Measurements from ENCODE around the gene NRIP2.

NRIP2 gene

DNA sequence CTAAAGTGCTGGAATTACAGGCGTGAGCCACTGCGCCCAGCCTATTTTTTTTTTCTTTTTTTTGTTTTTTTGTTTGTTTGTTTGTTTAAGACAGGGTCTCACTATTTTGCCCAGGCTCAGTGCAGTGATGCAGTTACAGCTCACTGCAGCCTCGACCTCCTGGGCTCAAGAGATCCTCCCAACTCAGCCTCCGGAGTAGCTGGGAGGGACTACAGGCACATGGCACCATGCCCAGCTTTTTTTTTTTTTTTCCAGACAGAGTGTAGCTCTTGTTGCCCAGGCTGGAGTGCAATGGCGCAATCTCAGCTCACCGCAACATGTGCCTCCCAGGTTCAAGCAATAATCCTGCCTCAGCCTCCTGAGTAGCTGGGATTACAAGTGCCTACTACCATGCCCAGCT is 28.1 kb downstream of the NRIP2 start:
- no peak for DNase-seq (ENCODE audit: low spot score)

DNA sequence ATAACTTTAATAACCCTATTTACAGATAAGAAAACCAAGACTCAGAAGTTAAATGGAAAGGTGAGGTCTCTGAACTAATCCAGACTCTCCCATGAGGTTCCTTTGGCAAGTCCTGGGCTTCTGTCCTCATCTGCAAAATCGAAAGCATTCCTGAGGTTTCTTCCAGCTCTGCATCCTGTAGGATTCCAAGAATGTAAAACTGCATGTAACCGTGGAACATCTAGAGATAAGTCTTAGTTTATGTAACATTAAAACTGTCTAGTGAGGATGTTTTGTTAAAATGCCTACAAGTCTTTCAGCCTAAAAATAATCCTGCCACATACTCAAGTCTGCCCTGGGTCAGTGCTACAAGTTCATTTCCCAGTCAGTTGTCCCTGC is 29.7 kb downstream of the NRIP2 start:
- DNase-seq (ENCODE audit: low spot score) = no peak

DNA sequence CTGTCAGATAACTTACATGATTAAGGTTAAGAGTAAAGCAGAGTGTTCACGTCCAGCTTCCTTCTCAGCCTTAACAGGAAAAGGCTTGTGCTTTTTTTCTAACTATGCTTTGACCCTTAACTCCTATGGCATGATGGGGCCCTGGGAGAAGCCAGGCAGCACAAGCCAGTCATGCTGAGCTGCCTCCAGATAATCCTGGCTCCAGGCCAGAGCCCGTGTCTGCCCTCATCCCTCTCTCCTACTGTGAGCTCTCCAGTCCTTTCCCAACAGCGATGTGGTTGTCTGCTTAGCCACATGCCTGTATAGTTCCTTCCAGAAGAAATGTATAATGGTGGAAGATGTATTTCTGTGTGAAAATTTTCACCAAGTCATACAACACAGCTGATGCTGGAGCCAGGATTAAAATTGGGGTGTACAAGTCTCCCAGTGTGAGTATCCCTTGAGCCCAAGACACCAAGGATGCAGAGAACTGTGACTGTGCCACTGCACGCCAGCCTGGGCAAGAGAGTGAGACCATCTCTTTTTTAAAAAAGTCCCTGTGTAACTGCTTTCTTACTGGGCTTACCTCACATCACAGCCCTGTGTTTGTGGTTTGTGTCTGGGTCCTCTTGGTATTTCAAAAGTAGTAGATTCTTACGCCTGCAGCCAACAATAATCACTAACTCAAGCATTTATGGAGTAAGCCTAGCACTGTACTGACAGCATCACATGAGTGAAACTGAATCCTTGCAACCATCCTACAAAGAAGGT is 30.3 kb downstream of the NRIP2 start:
- DNase-seq (ENCODE audit: low spot score) = no peak

DNA sequence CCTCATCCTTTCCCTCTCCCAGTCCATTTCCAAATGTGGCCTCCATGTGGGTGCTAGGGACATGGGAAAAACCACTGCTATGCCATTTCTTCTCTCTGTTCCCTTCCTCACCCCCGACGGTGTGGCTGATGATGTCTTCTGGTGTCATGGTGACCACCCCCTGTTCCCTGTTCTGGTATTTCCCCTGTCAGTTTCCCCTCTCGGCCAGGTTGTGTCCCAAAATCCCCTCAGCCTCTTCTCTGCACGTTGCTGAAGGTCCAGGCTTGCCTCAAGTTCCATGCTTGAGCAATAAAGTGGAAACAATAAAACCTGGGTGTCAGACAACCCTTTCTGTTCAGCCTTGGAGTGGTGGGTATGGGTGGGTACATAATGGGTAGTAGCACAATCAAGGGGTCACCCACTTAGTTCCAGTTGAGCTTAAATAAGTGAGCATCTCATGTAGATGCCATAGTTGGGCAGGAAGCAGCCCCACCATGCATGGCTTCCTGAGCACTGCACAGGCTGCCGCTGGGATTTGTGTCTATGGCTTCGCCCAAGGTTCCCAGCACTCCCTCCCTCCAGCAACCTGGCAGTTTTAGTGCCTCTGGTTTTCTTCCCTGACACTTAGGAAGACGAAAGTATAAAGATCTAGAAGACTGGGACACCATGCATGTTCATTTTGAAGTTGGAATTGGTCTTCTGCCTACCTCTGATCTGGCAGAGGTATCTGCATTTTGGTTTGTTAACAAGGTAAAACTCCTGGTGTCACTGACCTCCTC is 31.0 kb downstream of the NRIP2 start:
- no peak for DNase-seq (ENCODE audit: low spot score)

DNA sequence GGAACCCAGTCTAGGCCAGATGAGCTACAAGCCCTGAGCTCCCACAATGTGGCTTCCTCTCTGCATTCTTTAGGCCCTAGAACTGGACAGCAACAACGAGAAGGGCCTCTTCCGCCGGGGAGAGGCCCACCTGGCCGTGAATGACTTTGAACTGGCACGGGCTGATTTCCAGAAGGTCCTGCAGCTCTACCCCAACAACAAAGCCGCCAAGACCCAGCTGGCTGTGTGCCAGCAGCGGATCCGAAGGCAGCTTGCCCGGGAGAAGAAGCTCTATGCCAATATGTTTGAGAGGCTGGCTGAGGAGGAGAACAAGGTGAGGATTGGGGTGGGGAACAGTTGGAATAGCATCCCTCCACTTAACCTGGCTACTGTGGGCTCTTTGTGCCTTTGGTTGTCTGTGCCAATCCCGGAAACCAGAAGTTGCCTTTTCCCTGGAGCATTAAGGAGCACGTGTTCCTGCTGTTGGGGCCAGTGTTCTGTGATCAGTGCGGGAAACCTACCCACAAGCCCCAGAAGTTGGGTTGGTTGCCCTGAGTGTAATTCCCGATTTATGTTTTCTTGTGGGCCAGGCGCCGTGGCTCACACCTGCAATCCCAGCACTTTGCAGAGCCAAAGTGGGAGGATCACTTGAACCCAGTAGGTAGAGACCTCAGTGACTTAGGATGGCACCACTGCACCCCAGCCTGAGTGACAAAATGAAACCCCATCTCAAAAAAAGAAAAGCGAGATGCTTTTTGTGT is 33.6 kb downstream of the NRIP2 start:
- no peak for DNase-seq (ENCODE audit: low spot score)

DNA sequence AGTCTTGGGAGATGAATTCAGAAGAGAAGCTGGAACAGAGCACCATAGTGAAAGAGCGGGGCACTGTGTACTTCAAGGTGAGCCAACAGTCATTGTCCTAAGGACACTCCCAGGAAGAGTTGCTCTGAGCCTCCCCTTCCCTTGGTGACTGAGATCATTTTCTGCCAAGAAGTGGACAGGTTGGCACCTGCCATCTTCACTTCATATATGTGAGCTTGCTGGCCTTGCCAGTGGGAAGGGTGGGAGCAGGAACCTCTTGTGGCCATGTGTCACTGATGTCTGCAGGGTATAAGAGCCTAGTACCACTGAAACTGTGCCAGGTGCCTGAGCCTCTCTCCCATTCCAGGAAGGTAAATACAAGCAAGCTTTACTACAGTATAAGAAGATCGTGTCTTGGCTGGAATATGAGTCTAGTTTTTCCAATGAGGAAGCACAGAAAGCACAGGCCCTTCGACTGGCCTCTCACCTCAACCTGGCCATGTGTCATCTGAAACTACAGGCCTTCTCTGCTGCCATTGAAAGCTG is 34.7 kb downstream of the NRIP2 start:
- no peak for DNase-seq (ENCODE audit: low spot score)

DNA sequence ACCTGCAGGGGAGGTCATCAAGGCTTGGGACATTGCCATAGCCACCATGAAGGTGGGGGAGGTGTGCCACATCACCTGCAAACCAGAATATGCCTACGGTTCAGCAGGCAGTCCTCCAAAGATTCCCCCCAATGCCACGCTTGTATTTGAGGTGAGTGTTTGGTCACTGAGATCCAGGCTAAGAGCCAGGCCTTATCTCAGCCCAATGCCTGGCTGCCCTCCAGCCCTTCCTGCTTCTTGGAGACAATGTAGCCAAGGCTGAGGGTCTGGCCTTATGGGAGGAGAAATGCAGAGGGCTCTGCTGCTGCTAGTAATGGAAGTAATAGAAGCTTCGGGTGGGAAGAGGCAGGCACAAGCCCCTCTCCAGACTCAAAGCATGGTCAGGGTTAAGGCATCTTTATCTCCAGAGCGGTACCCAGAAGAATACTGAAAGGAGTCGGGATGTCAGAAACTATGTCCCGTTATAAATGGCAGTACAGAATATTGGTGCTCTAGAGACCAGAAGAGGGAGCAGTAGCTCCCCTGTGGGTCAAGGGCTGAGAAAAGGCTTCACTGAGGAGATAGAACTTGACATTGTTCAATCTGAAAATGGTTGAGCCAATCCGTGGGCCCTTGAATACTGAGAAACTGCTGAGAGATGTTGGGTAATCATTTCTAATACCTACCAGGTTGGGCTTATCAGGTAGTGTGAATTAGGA is 37.0 kb downstream of the NRIP2 start:
- DNase-seq (ENCODE audit: low spot score) = no peak

DNA sequence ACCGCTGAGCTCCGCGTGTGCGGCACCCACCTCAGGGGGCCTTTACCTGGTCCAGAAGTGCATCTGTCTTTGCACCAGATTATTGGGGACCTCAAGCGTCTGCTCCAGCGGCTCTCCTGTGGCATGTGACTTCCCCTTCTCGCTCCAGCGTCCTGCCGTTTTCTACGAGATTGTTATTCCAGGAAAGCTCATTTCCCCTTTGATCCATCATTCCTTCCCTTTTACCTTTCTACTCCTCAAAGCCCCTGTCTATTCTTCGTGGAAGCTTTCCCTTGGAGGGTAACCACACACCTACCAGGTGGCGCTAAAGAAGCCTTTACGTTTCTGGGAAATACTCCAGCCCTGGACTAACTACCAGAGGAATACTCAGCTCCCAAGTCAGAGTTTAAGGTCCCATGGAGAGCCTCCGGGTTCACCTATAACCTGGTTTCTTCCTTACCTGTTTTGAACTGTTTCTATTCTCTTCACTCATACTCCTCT is 38.6 kb downstream of the NRIP2 start:
- no peak for DNase-seq (ENCODE audit: low spot score)

DNA sequence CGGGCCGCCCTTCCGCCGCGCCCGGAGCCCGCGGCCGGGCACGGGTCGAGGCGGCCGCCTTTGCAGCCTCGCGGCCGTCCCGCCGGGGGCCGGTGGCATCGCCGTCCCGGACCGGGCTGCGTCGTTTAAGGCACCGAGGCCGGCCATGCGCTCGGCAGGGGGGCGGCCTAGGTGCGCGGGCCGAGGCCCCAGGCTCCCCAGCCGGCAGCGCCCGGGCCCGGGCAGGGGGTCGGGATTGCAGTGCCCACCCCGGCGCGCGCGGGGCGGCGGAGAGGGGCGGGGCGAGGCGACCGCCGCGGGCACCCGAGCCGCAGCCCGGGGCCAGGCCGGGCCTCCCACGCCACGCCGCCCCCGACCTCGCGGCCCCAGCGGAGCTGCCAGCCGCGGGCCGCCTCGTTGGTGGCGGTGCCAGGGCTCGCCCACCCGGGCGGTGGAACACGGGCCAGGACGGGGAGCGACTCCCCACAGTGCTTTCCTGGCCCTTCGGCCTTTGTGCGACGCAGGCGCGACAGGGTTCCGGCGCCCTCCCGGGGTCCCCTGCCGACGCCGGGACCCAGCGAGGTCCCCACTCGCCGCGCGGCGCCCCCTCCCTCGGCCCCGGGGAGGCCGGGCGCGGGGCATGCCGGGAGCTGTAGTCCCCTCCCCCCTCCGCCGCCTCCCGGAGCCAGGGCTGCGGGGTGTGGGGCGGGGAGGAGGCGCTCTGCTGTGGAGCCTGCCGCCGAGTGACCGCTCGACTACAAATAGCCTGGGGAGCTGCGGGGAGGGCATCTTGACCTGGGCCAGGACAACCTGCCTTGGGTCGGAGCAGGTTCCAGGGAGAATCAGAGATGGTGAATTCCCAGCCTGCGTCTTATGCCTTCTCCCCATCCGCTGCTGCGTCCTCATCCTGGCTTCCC is 39.3 kb downstream of the NRIP2 start:
- peak; percentile 65 for DNase-seq (ENCODE audit: low spot score)

DNA sequence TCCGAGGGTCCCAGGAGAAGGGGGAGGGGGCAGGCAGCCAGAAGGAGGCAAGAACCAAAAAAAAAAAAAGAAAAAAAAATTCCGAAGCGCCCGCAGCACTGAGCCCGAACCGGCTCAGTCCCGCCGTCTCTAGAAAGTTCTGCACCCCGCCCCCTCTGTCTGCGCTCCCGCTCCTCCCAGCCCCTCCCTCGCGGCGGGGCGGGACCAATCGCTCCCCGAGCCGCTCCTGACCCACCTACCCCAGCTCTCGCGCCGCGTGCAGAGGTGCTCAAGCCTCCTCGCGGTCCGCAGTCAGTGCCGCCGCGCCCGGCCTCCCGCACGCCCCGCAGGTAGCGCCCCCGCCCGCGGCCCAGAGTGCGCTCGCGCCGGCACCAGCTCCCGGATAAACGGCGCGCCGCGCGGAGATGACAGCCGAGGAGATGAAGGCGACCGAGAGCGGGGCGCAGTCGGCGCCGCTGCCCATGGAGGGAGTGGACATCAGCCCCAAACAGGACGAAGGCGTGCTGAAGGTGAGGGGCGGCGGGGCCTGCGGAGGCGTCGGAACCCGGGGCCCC is 40.0 kb downstream of the NRIP2 start, which contains the start of gene FKBP4:
FKBP4 (plus strand) TSS at position 235 of the 554 bp plus-strand sequence; CDS start at position 405, 170 bp downstream.
- peak; percentile 87 for DNase-seq (ENCODE audit: low spot score)

DNA sequence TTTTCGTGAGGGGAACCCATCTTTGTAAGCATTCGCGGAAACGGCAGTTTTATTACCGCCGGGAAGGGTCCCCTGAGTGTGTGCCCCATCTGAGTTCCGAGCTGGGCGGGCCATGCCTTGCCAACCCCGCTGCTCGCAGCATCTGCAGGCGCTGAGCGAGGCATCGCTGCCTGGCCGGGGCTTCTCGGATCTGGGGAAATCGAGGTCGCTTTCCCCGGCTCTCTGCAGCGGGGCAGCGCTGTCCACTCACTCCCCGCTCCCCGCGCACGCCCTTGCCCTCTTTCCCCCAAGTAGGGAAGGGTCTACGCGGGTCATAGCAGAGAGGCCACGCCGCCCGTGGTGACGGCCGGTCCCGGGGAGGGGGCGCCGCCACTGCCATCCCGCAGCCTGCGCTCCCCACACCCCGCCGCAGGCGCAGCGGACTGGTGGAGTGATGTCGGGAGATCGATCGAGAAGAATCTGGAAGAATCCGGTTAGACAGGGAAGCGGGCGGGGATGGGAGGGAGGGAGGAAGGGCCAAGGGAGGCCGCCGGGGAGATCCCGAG is 40.6 kb downstream of the NRIP2 start:
- no peak for DNase-seq (ENCODE audit: low spot score)

DNA sequence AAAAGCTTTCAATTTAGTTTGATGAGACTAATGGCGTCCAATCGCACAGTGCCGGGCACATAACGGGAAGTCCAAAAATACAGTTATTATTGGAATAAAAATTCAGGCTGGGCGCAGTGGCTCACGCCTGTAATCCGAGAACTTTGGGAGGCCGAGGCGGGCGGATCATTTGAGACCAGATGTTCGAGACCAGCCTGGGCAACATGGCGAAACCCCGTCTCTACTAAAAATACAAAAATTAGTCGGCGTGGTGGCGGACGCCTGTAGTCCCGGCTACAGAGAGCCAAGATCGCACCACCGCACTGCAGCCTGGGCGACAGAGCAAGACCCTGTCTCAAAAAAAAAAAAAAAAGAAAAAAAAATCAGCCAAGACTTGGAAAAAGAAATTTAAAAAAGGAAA is 41.3 kb downstream of the NRIP2 start:
- DNase-seq (ENCODE audit: low spot score) = no peak

DNA sequence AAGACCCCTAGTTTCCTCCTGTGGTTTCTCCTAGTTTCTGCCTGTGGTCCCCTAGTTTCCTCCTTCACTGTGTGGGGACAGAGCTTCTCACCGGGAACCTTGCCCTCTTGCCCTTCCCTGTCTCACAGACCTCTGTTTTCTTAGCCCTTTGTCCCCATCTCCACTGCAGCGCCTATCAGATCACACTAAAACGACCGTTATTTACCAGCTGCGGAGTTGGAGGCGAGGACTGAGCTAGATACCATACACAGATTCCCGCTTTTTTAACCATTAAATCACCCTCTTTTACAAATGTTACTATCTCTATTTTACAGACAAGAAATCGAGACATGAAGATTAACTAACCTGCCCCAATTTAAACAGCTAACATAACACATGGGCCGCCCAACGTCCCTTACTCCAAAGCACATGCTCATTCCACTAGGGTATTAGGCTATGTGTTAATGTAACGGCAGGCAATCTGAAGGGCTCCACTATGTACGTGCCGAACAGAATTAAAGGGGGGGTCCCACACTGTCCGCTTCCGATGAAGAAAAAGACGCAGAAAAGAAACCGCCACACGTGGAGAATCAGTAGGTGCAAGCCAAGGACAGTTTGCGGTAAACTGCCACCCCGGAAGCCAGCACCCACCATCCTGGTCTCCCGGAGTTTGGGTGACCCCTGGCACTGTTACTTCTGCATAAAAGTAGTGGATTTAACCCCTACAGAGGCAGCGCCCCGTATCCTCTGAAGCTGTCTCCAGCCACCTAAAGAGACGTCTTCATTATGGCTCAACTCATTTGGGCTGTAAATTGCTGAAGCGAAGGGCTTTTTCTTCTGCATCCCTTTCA is 41.9 kb downstream of the NRIP2 start:
- DNase-seq (ENCODE audit: low spot score) = no peak

DNA sequence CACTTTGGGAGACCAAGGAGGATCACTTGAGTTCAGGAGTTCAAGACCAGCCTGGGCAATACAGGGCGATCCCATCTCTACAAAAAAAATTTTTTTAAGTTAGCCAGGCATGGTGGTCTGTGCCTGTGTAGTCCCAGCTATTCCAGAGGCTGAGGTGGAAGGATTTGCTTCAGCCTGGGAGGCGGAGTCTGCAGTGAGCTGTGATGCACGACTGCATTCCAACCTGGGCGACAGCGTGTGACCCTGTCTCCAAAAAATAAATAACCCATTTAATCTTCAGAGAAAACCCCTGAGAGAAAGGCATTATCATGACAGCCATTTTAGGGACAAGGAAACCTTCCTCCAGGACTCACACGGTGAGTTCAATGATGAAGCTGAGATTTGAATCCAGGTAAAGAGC is 43.7 kb downstream of the NRIP2 start:
- DNase-seq (ENCODE audit: low spot score) = no peak

DNA sequence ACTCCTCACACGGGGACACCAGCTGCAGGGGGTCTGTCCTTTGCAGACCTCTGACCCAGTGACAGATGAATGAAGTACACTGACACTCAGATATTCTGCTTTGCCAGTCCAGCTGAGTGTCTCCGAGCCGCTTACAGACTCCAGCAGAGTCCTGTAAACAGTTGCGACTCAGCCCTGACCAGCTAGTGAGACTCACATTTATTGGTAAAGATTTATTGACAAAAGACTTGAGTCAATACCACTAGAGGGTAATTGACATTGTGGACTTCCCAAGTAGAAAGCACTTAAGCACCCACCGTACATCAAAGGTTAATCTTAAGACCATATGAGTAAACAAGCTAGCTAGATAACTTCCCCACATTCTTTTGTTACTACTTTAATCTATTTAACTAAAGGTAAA is 49.8 kb downstream of the NRIP2 start:
- DNase-seq (ENCODE audit: low spot score) = no peak

DNA sequence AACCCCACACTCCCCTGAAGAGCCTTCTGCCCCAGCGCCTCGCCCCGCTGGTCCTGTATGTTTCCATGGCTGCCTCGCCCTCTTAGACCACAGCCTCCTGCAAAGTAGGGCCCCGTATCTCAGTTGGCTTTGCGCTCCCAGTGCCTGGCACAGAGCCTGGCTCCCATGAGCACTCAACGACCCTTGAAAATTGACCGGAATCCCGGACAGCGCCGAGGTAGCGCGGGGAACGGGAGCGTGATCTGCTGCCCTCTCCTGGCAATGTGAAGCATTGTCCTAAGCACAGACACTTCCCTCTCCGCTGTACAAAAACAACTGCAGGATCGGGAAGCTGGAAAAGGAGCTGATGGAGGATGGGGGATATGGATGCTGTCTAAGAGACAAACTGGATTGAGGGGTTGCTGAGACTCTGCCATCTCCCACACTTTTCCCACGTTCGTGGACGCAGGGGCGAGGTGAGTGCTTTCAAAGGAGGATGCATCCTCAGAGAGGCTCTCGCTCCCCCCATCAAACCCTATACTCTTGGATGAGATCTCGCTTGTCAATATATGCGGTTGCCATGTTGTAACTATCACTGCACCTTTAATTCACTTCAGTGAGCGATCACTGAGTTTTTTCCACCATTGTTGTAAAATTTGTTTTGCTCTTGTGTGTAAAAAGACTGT is 50.8 kb downstream of the NRIP2 start:
- DNase-seq (ENCODE audit: low spot score) = peak; percentile 51

DNA sequence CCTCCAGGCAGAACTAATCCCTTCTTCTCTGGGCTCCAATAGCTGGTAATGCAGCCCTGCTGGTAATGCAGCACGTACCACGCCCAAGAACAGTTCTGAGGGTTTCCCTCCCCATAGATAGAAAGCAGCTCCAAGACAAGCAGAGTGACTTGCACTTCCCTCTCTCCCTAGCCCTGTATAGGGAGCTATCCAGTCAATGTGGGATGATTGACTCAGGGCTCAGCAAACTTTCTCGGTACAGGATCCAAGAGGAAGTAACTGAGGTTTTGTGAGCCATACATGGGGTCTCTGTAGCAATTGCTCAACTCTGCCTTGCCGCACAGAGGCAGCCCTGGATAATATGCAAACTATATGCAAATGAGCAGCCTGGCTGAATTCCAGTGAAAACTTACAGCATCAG is 55.6 kb downstream of the NRIP2 start:
- no peak for DNase-seq (ENCODE audit: low spot score)

DNA sequence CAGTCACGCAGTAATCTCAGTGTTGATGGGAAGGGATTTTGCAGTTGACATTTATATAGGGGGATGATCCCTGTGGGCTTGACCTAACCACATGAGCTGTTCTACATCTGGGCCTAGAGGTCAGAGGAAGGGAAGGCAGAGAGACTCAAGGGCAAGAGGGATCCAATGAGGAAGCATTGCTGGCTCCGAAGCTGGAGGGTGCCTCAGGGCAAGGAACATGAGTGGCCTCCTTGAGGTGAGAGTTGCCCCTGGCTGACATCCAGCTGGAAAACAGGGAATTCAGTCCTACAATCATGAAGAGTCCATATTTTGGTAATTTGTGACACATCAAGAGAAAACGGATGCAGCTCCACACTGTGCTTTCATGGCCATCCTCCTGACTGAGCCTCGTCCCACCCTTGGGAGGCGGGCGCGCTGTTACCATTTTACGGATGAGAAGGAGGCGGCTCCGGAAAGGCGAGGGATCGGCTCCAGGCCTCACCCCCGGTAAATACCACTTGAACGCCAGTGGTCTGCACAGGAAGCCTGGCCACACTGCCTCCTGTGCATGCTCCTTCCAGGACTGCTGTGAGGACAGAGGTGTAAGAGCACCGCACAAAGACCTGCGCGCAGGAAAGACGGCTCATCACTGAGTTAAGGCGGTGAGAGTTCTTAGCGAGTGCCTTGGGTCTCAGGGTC is 58.6 kb downstream of the NRIP2 start:
- DNase-seq (ENCODE audit: low spot score) = no peak
